Measurements from ENCODE around the gene TDRD10. TPM values are rescaled to one million over a fixed set of nuclear protein-coding genes. Genes with fewer than 3 reads are reported as not detected.

Gene TDRD10
- total and polyA plus RNA-seq, 2 of the 4 experiments (the other 2 are of a cell fraction): not detected

DNA sequence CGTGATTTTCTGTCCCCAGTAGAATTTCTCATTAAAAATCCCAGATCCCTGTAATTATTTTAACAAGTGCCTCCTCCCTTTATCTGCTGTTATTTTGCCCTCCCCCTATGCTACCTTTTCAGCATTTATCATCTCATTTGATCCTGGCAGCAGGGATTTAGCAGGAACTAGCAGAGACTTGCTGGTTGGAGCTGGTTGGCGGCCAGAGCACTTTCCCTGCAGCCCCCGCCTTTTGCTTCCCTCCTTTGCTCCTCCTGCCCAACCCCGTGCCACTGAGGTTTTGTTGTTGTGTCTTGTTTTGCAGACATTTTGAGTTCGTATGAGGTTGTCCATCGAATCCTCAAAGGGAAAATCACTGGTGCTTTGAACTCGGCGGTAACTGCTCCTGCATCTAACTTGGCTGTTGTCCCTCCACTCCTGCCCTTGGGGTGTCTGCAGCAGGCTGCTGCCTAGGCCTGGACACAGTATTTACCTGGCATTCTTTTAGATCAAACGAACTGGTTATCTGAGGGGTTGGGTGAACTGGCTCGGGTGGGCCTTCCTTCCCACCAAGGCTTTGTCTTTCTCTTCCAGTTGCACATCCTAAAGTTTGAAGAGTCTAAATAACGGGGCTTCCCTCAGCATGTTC is 45.2 kb downstream of the TDRD10 start:
- H3K27me3 ChIP-seq (ENCODE audit: control insufficient read depth, insufficient read depth, low read length): peaks cover 25% of the 10 kb centered on the region
- no peak overlapping the region for H3K4ac ChIP-seq (ENCODE audit: low read depth, low read length)
- H3K36me3 ChIP-seq (ENCODE audit: control insufficient read depth, insufficient read depth, low read length): peaks cover 35% of the 10 kb centered on the region
- no peaks in the 10 kb centered on the region for H3K4me1 ChIP-seq (ENCODE audit: control insufficient read depth, insufficient read depth, low read length)
- H3K56ac ChIP-seq (ENCODE audit: extremely low read depth, insufficient read depth, low read length): no peak overlapping the region
- intact Hi-C loops (cut with micrococcal nuclease) (loop anchor here (2.0 to 5.0 kb wide), 3 partner anchors 140 to 220 kb away; partner anchors contain the start of gene IL6R), dilution Hi-C loops (cut with HindIII; ENCODE audit: low sequenced_read_pairs, unreplicated experiment) (no loop called here), in situ Hi-C loops (cut with MboI; ENCODE audit: low sequenced_read_pairs) (loop anchor here (5.0 kb wide), 1 partner anchor 60 kb away; no protein-coding TSS in a partner anchor)
- H3K9me3 ChIP-seq (ENCODE audit: control insufficient read depth, insufficient read depth, low read length): no peaks in the 10 kb centered on the region
- no peak overlapping the region for H3K4me3 ChIP-seq (ENCODE audit: insufficient read depth, low read depth, low read length)
- peaks cover 1 to 8% of the 10 kb centered on the region in 2 experiments; a peak in 2 of 4 replicates for H3K79me1 ChIP-seq (ENCODE audit: low read depth in 1 of 2, low read length in 2 of 2)
- peaks cover 16% of the 10 kb centered on the region; the same call in 1 of the 2 replicates for H4K20me1 ChIP-seq (ENCODE audit: insufficient read depth, low read length)
- H3K18ac ChIP-seq (ENCODE audit: low read depth, low read length): no peak overlapping the region
- no peak overlapping the region for H3K23ac ChIP-seq (ENCODE audit: low read depth, low read length)
- ATAC-seq (ENCODE audit: low read depth) (no peak), DNase-seq (no peak)
- H4K91ac ChIP-seq (ENCODE audit: insufficient read depth, low read depth, low read length): no peak overlapping the region
- H2AK9ac ChIP-seq (replicated peaks; ENCODE audit: low read depth, low read length, poor library complexity): no peak overlapping the region
- H4K5ac ChIP-seq (ENCODE audit: low read depth, low read length): no peak overlapping the region
- no TSS peak for BruUV-seq (replicated peaks)
- H2BK15ac ChIP-seq (ENCODE audit: low read depth, low read length): no peak overlapping the region
- H3K4me2 ChIP-seq (ENCODE audit: low read depth, low read length): no peak overlapping the region
- 73% methylated on average over 2 of the region's 11 CpGs; no CpG with 5 or more reads in 1 of the 2 experiments for WGBS, 2 experiments (ENCODE audit: extremely low coverage in 2 of 2, insufficient read length in 1 of 2)
- H2BK5ac ChIP-seq (ENCODE audit: low read depth, low read length, poor library complexity, severe bottlenecking): no peak overlapping the region
- H2BK120ac ChIP-seq (ENCODE audit: low read depth, low read length): no peak overlapping the region
- ChIA-PET POLR2A (ENCODE audit: unreplicated experiment) (no interaction called here), CTCF (interaction anchor here (0.6 to 1.6 kb wide), 13 partner anchors 12 to 408 kb away, joined by 3 to 14 read pairs (median 4); partner anchors contain the start of gene PBXIP1)
- H2AK5ac ChIP-seq (ENCODE audit: low read depth, low read length): no peak overlapping the region
- no peak overlapping the region for H4K8ac ChIP-seq (ENCODE audit: low read depth in 2 of 2, low read length in 2 of 2)
- no peak for TF ChIP-seq CEBPB (IDR thresholded peaks at IDR 0.05; ENCODE audit: low read depth, low read length)
- TF ChIP-seq, protein P1, sequence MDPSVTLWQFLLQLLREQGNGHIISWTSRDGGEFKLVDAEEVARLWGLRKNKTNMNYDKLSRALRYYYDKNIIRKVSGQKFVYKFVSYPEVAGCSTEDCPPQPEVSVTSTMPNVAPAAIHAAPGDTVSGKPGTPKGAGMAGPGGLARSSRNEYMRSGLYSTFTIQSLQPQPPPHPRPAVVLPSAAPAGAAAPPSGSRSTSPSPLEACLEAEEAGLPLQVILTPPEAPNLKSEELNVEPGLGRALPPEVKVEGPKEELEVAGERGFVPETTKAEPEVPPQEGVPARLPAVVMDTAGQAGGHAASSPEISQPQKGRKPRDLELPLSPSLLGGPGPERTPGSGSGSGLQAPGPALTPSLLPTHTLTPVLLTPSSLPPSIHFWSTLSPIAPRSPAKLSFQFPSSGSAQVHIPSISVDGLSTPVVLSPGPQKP (IDR thresholded peaks at IDR 0.05; ENCODE audit: borderline replicate concordance, low read depth, low read length): no peak
- TF ChIP-seq FOS (IDR thresholded peaks at IDR 0.05; ENCODE audit: low read depth, low read length): no peak
- no peak for TF ChIP-seq CHD1 (IDR thresholded peaks at IDR 0.05; ENCODE audit: low read depth, low read length)
- TF ChIP-seq RFX5 (IDR thresholded peaks at IDR 0.05; ENCODE audit: low read depth, low read length): no peak
- TF ChIP-seq, protein P2, sequence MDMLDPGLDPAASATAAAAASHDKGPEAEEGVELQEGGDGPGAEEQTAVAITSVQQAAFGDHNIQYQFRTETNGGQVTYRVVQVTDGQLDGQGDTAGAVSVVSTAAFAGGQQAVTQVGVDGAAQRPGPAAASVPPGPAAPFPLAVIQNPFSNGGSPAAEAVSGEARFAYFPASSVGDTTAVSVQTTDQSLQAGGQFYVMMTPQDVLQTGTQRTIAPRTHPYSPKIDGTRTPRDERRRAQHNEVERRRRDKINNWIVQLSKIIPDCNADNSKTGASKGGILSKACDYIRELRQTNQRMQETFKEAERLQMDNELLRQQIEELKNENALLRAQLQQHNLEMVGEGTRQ (IDR thresholded peaks at IDR 0.05; ENCODE audit: low read depth, low read length): no peak
- TF ChIP-seq RAD21 (IDR thresholded peaks at IDR 0.05; ENCODE audit: low read length): no peak
- TF ChIP-seq BHLHE40 (IDR thresholded peaks at IDR 0.05; ENCODE audit: low read depth, low read length): no peak
- no peak for TF ChIP-seq SMC3 (IDR thresholded peaks at IDR 0.05; ENCODE audit: low read depth, low read length)
- TF ChIP-seq, protein P3, sequence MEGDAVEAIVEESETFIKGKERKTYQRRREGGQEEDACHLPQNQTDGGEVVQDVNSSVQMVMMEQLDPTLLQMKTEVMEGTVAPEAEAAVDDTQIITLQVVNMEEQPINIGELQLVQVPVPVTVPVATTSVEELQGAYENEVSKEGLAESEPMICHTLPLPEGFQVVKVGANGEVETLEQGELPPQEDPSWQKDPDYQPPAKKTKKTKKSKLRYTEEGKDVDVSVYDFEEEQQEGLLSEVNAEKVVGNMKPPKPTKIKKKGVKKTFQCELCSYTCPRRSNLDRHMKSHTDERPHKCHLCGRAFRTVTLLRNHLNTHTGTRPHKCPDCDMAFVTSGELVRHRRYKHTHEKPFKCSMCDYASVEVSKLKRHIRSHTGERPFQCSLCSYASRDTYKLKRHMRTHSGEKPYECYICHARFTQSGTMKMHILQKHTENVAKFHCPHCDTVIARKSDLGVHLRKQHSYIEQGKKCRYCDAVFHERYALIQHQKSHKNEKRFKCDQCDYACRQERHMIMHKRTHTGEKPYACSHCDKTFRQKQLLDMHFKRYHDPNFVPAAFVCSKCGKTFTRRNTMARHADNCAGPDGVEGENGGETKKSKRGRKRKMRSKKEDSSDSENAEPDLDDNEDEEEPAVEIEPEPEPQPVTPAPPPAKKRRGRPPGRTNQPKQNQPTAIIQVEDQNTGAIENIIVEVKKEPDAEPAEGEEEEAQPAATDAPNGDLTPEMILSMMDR (conservative IDR thresholded peaks at IDR 0.05; ENCODE audit: low read depth, low read length): no peak
- H3K9ac ChIP-seq (ENCODE audit: low read depth, low read length): no peak overlapping the region
- H2AFZ ChIP-seq (replicated peaks; ENCODE audit: low read length, poor library complexity): no peak overlapping the region
- no peak overlapping the region for H2BK20ac ChIP-seq (ENCODE audit: low read depth, low read length)
- H3K27ac ChIP-seq (ENCODE audit: insufficient read depth, low read length): no peak overlapping the region
- H3K14ac ChIP-seq (replicated peaks; ENCODE audit: low read depth, low read length): no peak overlapping the region
- H3K9me1 ChIP-seq (ENCODE audit: insufficient read depth, low read length): no peaks in the 10 kb centered on the region

All from IMR-90 (cell line).